Body of pancreas (tissue), 4 donors: ENCODE results near the gene IQSEC1.

Experiments used
- POLR2A ChIP-seq, 3 donors: fragments of 450-650 bp; IDR thresholded peaks; one replicate each; pipeline ENCODE4 v1.6.1; 2016; ENCODE audit warnings: antibody characterized with exemption in 3 of 3, mild to moderate bottlenecking in 2 of 3
- TF ChIP-seq, protein P1 (sequence below), 7 experiments: fragments of 450-650 bp in 4 of 7; fragments of 200-600 bp in 3 of 7; sonication (generic) in 3 of 7; IDR thresholded peaks; one replicate each; pipeline ENCODE4 v1.5.1; 2016 to 2019; ENCODE audit warnings: antibody characterized with exemption in 7 of 7

DNA sequence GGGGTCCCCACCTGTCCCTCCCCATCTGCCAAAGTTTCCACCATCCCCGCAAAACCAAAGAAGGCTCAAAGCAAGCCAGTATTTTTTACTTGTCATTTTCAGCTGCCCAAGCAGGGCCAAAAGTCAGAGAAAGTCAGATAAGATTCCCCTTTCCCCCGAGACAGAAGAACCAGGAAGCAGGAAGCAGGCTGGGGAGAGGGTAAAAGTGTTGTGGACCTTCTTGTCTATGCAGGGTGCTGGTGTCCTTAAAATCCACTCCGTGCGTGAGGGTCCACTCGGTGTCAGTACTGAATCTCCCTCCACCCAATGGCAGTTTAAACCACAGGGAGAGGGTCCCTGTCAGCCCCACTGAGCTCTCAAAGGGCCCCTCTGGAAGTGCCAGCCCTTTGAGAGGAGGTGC, 211.6 kb downstream of the IQSEC1 start:
- no peak for TF ChIP-seq POLR2A (IDR thresholded peaks at IDR 0.05)
- TF ChIP-seq, protein P1, sequence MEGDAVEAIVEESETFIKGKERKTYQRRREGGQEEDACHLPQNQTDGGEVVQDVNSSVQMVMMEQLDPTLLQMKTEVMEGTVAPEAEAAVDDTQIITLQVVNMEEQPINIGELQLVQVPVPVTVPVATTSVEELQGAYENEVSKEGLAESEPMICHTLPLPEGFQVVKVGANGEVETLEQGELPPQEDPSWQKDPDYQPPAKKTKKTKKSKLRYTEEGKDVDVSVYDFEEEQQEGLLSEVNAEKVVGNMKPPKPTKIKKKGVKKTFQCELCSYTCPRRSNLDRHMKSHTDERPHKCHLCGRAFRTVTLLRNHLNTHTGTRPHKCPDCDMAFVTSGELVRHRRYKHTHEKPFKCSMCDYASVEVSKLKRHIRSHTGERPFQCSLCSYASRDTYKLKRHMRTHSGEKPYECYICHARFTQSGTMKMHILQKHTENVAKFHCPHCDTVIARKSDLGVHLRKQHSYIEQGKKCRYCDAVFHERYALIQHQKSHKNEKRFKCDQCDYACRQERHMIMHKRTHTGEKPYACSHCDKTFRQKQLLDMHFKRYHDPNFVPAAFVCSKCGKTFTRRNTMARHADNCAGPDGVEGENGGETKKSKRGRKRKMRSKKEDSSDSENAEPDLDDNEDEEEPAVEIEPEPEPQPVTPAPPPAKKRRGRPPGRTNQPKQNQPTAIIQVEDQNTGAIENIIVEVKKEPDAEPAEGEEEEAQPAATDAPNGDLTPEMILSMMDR (IDR thresholded peaks at IDR 0.05): no peak
